Vagina (tissue), 2 donors: Measurements from ENCODE around the gene ABTB2.

Experiments used
- CTCF ChIP-seq, 3 experiments: fragments of 450-650 bp in 2 of 3; fragments of 200-600 bp in 1 of 3; sonication (generic) in 1 of 3; IDR thresholded peaks; one replicate each; pipeline ENCODE4 v1.5.1; 2017 to 2019; ENCODE audit warnings: antibody characterized with exemption in 3 of 3, mild to moderate bottlenecking in 2 of 3, moderate library complexity in 2 of 3
- POLR2A ChIP-seq, 2 donors: fragments of 450-650 bp; IDR thresholded peaks; one replicate each; pipeline ENCODE4 v1.6.1; 2017; ENCODE audit warnings: antibody characterized with exemption in 2 of 2, mild to moderate bottlenecking in 2 of 2, moderate library complexity in 2 of 2

GRCh38 chr11:34277171-34277570, 80.6 kb downstream of the ABTB2 start:
- TF ChIP-seq CTCF (IDR thresholded peaks at IDR 0.05) = no peak
- TF ChIP-seq POLR2A (IDR thresholded peaks at IDR 0.05) = no peak
